EH (cell line): ENCODE data around the gene PCK1.
A peak's percentile ranks its signal among the peaks of the same experiment; 100 is the strongest.
"Not testable (repeated sequence)": the region's sequence is repeated elsewhere in the genome, so short reads cannot be mapped to it uniquely, and the experiment has no call there.

Source experiments
- DNase-seq: peaks from one replicate; pipeline ENCODE4 v3.0.0-alpha.2; 2015; ENCODE audit warnings: low read depth

The PCK1 gene

DNA sequence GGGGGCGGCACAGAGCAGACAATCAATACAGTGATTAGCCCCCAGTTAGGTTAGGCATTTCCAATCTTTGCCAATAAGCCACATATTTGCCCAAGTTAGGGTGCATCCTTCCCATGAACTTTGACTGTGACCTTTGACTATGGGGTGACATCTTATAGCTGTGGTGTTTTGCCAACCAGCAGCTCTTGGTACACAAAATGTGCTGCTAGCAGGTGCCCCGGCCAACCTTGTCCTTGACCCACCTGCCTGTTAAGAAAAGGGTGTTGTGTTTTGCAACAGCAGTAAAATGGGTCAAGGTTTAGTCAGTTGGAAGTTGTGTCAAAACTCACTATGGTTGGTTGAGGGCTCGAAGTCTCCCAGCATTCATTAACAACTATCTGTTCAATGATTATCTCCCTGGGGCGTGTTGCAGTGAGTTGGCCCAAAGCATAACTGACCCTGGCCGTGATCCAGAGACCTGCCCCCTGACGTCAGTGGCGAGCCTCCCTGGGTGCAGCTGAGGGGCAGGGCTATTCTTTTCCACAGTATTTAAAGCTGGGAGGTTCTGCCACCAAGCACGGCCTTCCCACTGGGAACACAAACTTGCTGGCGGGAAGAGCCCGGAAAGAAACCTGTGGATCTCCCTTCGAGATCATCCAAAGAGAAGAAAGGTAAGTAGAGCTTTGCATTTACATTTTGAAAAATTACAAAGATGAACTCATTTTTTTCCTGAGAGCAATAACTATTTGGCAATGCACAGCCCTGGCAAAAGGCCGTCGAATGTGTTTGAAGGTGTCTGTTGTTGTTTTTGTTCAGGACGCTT lies at the start of gene PCK1:
Gene PCK1, plus strand, starts transcription at position 557 of the 802 bp plus-strand sequence. CDS start 302 bp downstream, outside the sequence.
- DNase-seq = peak; percentile 11

DNA sequence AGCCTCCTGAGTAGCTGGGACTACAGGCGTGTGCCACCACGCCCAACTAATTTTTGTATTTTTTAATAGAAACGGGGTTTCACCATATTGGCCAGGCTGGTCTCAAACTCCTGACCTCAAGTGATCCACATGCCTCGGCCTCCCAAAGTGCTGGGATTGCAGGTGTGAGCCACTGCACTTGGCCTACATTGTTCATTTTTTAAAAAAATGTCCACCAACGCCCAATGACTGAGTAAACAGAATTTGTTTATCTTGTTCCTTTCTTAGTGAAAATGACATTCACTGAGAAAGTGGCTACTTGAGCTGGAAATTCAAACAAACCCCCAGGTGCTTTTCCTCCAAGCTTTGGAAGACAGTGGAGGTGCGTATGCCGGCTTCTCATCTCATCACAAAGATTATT lies 49.2 kb upstream of the PCK1 start:
- not testable (repeated sequence) for DNase-seq

DNA sequence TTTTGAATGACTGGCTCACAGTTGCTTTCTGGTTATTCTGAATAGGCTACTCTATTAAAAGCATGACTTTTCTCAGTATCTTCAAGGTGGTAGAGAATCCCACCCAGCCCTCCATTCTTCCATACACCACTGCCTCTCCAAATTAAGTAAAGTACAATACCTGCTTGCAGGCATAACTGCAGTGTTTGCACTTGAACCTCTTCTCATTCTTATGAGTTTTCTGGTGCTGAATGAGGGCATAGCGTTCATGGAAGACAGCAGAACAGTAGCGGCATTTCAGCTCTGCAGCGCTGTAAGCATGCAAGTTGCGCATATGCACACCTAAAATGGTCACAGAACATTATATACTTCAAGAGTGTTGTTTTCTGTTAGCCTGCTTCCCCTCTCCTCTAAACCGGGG lies 48.5 kb upstream of the PCK1 start:
- DNase-seq = no peak

DNA sequence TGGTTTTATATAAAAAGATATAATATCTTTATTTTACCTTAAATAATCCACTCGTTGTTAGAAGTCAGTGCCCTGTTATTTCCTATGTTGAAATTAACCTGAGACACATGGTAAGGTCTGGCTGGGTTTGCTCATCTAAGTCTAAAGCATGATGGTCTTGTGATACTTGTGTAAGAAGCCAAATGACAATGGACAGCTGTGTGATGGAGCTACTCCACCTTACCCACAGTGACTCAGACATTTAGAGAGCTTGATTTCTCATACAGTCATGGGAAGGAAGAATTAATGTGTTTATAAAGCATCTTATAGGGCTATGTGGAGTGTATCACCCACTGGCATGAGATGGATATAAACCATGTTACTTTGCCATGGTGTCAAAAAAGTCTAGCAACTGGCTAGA lies 47.7 kb upstream of the PCK1 start:
- DNase-seq = no peak

DNA sequence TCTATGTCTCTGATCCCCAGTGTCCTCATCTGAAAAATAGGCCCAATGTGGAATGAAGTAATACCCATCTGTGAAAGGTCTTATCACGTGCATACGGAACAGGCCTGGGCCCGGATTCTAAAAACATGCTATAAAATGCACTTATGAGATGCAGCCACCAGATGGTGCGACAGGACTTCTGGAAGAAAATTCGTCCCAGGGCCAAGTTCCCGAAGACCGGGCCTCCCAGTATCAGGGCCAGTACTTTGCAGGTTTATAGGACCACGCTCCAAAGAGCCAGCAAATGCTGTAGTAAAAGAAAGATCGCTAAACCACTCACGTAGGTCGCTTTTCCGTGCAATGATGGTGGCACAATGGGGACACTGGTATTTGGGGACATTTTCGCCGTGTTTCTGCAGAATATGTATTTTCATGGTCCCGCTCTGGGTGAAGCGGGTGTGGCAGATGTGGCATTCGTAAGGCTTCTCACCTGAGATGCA lies 46.6 kb upstream of the PCK1 start:
- DNase-seq = peak; percentile 65

DNA sequence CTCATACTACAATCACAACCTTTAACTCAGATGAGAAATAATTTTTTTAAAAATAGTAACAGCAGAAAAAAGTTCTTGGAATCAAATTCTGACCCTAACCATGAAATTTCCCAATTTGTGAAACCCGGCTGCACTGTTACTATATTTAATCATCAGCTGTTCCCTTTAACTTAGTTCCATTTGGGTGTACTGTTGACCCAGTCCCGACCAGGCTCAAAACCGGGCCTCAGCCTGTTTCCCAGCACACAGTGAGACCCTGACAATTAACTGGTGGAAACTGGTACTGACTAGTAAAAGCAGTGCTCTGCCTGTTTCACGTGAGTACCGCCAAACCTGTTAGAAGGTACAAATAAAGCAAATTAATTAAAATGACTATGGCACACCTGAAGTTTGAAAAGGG lies 43.0 kb upstream of the PCK1 start:
- no peak for DNase-seq

DNA sequence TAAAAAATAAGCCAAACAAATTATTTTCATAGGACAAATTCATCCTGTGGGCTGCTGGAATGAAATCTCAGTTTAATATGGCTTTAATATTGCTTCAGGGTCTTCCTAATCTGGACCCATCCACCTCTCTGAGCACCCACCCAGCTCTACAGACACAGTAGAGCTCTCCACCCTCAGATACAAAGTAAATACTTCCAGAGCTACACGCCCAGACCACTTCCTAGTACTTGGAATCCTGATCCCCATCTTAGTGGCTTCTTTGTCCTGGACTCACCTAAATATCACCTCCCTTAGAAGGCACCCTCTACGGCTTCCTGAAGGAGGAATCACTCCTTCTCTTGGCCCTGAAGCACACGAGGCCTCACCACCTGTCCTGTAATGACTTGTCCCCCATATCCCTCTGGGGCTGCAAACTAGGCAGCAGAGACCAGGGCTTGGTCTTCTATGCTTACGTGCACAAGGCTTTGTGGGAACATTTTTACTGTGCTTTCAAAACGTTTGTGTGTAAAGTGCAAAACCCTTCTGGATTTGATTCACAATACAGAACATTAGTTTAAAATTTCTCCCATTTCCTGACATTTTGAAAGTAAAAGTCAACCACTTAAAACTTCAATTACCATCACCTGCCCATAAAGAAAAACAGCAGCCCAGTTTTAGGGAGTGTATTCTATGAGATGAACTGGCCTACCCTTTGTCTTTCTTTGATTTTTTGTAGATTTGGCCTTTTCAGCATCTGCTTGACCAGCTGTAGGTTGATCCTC lies 38.4 kb upstream of the PCK1 start:
- DNase-seq = no peak

DNA sequence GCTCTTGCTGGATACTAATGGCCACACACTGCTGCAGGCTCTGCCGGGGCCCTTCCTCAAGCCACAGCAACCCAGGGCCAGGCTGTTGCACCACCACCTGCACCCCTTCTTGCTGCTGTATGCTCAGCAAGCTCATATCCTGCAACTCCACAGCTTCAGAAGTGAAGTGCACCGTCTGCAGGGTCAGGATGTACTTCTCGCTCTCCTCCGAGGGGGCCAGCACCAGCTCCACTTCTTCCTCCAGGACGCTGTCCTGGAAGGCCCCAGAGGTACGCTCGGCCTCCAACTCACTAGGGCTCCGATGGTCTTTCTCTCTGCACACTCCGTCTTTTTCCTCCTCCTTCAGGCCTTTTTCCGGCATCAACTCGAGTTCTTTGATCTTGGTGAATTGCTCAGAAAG lies 37.1 kb upstream of the PCK1 start:
- DNase-seq = no peak

DNA sequence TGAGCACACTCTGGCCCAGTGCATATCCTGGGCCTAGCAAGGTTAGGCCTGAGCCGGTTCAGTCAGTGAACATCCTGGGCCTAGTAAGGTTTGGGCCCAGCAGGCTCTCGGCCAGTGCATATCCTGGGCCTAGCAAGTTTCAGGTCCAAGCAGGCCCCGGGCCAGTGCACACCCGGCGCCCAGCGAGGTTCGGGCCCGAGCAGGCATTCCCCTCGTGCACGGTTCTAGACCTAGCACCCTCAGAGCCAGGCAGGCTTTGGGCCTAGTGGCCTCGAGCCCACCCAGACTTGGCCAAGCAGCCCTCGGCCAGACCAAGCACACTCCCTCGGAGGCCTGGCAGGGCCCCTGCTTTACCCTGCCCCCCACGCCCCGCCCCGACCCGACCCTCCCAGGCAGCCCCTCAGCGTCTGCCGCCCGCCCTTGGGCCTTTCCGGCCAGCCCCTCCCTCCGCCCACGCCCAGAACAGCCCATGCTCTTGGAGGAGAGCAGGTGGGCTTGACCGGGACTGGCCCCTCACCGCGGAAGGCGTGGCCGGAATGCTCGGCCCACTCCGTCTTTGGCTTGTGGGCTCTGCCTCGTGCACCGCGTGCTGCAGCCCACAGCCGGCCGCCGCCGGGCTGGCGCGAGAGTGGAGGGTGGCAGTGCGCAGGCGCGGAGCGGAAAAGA lies 36.3 kb upstream of the PCK1 start, which contains the start of gene CTCFL:
Gene CTCFL, minus strand, starts transcription at position 630 of the 666 bp plus-strand sequence. CDS start 935 bp downstream, outside the sequence.
- no peak for DNase-seq

DNA sequence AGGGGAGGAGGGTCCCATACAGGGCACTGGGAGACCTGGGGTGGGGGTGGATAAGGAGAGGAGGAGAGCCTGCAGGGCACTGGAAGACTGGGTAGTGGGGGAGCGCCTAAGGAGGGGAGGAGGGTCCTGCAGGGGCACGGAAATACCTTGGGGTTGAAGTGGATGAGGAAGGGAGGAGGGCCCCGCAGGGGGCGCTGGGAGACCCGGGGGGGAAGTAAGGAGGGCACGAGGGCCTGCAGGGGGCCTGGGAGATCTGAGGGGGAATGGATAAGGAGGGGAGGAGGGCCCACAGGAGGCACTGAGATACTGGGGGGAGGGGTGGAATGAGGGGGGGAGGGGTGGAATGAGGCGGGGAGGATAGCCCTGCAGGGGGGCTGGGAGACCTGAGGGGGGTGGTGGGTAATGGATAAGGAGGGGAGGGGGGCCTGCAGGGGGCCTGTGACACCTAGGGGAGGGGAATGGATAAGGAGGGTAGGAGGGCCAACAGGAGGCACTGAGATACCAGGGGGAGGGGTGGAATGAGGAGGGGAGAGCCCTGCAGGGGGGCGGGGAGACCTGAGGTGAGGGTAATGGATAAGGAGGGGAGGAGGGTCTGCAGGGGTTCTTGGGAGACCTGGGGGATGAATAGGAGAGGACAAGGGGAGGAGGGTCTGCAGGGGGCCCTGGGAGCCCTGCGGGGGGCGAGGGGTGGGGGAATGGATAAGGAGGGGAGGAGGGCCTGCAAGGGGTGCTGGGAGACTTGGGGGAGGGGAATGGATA lies 35.4 kb upstream of the PCK1 start:
- DNase-seq = no peak

DNA sequence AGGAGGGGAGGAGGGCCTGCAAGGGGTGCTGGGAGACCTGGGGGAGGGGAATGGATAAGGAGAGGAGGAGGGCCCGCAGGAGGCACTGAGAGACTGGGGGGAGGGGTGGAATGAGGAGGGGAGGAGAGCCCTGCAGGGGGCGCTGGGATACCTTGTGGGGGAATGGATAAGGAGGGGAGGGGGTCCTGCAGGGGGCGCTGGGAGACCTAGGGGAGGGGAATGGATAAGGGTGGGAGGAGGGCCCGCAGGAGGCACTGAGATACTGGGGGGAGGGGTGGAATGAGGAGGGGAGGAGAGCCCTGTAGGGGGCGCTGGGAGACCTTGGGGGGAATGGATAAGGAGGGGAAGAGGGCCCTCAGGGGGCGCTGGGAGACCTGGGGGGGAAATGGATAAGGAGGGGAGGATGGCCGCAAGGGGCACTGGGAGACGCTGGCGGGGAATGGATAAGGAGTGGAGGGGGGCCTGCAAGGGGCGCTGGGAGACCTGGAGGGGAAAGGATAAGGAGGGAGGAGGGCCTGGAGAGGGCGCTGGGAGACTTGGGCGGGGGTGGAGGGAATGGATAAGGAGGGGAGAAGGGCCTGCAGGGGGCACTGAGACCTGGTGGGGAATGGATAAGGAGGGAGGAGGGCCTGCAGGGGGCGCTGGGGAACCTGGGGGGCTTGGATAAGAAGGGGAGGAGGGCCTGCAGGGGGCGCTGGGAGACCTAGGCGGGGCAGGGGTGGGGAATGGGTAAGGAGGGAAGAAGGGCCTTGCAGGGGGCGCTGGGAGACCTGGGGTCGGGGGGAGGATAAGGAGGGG lies 34.6 kb upstream of the PCK1 start:
- no peak for DNase-seq

DNA sequence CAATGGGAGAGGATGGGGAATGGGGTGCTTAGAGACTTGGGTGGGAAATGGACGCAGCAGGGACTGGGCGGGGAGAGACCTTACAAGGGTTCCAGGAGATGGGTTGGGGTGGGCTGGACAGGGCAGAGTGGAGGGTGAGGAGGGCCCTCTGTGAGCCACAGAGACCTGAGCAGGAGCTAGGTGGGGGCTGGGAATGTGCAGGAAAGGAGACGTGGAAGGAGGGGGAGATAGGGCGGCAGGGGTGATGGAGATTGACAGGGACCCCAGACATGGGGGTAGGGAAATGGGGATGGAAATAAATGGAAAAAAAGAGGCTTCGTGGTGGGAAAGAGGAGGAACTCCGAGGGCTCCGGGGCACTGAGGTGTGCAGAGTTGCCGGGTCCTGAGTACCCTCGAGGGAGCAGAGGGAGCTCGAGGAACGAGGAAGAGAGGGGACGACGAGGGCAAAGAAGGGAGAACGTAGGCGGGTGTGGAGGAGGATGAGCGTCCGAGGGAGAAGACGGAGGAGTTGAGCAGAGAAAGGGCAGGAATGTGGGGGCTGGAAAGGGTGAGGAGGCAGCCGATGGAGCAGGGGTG lies 33.9 kb upstream of the PCK1 start:
- DNase-seq = no peak

DNA sequence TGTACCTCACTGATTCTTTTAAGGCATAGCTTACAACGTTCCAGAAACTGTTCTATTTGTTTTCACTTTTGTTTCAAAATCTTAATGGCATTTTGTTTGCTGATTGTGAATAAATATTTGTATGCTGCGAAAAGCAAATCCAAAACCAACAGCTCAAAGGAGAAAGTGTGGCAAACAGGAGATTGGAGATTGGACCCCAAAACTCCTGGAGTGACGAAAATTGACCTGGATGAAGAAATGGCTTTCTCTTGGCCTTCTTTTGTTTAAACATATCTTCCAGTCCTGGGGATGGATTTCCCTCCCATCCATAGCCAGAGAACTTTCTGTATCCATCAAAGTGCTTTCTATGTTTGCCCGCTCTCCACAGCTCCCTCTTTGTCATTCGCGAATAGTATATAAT lies 33.2 kb upstream of the PCK1 start:
- DNase-seq = no peak

DNA sequence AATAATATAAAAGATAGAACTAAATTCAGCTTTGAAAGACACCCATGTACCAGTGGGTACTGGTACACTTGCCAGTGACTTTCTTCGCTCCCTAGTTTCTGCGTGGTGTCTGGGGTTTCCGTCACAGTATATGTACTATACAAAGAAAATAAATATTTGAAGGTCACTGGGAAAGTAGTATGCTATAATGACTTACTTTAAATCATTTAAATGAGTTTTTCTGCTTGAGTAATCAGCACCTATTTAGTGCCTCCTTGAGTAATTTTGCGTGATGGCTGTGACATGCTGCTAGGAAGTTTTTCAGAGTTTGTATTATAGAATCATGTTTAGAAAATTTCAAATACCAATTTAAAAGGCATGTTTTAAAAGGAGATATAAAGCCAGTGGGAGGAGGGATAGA lies 32.8 kb upstream of the PCK1 start:
- DNase-seq = no peak

DNA sequence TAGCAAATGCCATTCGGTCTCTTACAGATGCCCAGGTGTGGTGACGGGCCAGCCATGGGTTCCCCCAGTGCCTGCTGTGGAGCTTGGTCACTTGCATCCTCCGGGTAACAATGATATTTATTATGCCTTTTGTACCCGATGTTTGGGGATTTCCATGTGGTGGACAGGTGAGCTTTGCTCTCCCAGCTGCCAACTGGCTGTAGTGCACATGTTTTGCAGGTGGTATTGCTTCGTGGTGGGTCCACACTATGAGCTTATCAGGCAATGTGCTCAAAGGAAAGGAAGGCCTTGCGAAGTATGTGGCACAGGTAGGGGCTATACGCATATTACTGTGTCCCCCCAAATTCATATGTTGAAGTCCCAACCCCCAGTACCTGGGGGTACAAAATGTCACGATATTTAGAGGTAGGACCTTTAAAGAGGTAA lies 31.7 kb upstream of the PCK1 start:
- DNase-seq = no peak

DNA sequence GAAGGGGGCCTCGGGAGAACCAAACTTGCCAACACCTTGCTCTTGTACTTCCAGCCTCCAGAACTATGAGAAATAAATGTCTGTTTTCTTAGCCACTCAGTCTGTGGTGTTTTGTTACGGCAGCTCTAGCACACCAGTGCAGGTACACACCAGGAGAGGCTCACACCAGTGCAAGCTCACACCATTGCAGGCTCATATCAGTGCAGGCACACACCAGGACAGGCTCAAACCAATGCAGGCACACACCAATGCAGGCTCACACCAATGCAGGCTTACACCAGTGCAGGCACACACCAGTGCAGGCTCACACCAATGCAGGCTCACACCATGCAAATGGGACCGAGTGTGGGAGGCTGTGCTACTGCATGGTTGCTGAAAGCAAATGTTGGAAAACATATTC lies 31.1 kb upstream of the PCK1 start:
- DNase-seq = no peak

DNA sequence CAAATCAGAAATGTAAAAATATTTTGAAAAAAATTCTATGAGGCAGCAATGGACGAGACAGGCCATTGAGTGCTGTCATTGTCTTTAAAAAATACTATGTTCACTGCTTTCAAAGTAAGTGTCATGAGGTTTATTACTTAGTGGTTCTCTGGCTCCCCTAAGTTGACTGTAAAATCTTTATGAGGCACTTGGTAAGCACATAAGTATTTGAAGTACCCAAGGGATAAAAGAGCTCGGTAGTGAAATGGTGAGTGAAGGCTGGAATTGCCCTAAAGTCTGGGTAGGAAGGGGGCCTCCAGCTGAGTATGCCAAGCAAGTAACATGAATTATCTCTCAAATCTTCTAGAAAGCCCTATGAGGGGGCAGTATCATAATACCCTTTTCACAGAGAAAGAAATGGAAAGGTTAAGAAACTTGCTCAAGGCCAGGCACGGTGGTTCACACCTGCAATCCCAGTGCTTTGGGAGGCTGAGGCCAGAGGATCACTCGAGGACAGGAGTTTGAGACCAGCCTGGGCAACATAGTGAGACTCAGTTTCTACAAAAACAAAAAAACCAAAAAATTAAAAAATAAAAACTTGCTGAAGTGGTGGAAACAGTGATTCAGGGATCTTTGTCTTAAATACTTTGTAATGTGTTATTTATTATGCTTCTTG lies 30.5 kb upstream of the PCK1 start:
- no peak for DNase-seq

DNA sequence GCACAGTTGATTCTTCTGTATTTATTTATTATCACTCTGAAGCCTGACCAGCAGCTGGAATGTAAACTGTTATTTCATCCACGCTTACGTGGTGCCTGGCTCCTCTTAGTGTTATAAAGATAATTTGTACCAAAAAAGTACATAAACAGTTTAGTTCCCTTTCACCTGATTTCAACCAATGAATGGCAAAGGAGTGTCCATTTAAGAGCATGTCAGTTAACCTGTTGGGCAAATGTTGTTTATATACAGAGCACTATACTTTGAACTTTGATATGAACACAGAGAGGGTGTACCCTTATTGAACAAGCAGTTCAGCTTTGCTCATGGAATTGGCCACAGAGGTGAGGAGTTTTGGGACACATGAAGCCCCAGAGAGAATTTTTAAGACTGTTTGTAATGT lies 28.8 kb upstream of the PCK1 start:
- DNase-seq = no peak

DNA sequence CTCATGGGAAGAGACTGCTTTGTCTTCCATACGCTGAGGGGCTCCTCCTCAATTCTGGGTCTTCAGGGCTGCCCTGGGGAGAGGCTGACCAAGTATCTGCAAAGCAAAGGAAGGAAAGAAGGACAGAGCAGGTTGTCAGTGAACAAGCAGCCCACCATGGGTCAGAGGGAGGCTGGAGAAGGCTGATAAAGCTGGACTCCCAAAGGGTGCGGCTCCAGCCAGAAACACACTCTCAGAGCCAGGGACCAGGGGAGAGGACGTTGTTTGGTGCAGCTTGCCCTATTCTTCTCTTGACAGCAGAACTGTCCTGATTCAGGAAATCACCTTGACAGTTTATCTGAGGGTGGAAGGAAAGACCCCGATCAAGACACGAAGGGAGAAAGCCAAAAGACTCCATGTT lies 25.6 kb upstream of the PCK1 start:
- no peak for DNase-seq

DNA sequence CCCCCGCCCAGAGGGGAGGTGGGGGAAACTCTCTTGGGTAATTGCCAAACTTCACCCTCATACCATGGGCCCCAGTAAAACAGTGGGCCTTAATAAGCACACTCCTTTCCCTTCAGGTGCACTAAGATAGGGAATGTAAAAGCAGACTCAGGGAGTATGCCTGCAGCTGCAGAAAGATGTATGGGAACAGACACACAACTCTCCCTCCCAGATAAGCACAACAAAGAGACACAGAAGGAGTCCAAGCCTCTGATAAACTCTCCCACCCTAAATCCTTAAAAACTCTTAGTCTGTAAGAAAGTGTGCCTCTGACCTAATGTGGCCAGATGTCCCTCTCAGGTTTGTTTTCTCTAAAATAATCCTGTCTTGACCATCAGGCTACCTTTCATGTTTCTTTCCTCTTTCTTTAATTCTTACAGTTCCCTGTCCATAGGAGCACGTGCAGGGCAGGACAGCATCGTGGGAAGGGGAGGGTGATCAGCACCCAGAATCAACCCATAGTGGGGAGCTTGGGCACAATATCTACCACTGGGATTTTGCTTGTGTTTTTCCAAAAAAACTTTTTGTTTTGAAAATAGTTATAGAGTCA lies 24.7 kb upstream of the PCK1 start:
- no peak for DNase-seq
